GM19099 (cell line): ENCODE measurements around the gene SMIM43.
A peak's percentile ranks its signal among the peaks of the same experiment; 100 is the strongest.

ENCODE experiments used
- POLR2A ChIP-seq: IDR thresholded peaks from 3 replicates; pipeline ENCODE4 v1.6.1; 2011; ENCODE audit warnings: low read depth; ENCODE audit not compliant: insufficient read length; ENCODE audit errors: extremely low read depth

Gene SMIM43

DNA sequence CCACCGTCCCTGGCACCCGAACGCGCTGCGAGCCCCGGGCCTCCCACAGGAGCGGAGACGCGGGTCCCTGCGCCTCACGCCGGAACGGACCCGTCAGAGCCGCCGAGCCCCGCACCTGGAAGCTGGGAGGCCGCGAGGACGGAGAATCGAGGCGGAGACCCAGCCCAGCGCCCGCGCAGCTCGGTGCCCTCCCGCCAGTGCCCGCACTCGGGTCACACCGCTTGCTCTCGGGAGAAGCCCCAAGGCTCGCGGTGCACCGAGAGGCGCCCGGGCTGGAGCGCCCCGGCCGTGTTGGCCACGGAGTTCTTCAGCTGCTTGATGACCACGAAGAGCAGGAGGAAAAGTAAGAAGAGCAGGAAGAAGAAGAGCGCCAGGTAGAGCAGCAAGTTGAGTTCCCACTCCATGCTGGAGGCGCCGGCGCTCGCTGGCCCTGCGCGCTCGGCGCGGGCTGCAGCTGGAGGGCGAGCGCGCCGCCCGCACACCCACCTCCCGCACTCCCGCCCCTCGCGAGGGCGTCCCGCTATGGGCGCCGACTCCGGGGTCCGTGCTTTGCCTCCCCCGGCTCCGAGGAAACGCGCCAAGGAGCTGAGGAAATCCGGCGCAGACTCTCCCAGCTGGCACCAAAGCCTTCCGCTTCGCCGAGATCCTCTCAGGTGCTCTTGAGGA lies at the start of gene SMIM43:
SMIM43 (minus strand) TSS at position 463 of the 666 bp plus-strand sequence; CDS start at position 404, 59 bp downstream.
- TF ChIP-seq POLR2A = no peak

DNA sequence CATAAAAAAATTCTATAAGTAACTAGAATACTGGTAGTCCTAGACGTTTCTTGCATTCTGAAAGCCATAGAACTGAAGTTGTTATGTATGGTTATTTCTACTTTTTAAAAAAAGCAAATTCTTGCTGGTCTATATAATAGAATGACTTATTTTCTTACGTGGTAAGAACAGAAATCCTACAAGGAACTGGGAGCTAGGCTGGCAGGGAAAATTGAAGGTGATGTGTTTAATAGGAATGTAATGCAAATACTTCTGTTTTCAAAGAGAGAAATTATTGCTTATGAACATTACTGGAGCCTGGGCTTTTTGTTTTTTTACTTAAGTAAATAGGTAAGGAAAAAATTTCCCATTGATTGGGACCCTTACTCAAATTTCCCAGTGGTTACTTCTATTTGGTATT lies 49.8 kb upstream of the SMIM43 start:
- TF ChIP-seq POLR2A = no peak

DNA sequence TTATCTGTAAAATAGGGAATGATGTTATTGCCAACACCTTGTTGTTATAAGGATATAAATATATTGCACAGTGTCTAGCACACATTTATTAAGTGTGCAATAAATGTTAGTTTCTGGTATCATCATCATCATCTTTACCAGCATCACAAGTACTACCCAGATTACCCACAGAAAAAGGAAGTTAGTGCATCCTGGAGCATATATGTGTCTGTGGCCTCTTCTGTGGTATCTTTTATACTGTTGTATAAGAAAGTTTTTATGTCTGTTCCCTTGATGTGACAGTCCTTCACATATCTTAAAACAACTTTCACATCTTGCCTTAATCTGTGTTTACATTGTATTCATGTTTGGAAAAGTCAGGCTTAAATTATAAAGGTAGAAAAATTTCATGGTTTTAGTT lies 46.2 kb upstream of the SMIM43 start:
- no peak for TF ChIP-seq POLR2A

DNA sequence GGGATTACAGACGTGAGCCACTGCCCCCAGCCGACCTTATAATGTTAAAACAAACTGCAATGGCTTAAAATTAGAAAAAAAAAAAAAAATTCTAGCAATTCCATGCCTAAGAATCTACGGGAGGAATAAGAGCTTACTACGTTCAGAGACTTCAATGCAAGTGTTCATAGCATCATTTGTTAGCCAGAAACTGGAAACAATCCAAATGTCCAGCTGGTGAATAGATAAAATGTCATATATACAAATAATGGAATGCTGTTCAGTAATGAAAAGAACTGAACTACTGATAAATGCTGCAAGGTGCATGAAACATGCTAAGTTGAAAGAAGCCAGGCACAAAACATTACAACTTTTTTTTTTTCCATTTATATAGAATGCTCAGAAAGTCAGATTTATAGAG lies 41.4 kb upstream of the SMIM43 start:
- TF ChIP-seq POLR2A = no peak

DNA sequence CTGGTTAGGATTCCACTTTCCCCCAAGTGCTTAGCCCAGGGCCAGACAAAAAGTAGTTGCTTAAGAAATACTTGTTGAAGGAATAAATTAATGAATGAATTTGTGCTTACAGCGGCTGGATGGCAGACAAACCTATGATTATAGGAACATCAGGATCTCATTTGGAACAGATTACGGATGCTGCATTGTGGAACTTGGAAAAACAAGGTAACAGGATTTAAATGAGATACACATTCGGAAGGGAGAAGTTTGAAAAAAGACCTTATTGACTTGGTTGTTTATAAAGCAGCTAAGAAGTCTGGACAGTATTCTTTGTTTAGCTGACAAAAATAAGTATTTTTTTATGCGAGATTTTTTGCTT lies 36.7 kb upstream of the SMIM43 start:
- TF ChIP-seq POLR2A = no peak

DNA sequence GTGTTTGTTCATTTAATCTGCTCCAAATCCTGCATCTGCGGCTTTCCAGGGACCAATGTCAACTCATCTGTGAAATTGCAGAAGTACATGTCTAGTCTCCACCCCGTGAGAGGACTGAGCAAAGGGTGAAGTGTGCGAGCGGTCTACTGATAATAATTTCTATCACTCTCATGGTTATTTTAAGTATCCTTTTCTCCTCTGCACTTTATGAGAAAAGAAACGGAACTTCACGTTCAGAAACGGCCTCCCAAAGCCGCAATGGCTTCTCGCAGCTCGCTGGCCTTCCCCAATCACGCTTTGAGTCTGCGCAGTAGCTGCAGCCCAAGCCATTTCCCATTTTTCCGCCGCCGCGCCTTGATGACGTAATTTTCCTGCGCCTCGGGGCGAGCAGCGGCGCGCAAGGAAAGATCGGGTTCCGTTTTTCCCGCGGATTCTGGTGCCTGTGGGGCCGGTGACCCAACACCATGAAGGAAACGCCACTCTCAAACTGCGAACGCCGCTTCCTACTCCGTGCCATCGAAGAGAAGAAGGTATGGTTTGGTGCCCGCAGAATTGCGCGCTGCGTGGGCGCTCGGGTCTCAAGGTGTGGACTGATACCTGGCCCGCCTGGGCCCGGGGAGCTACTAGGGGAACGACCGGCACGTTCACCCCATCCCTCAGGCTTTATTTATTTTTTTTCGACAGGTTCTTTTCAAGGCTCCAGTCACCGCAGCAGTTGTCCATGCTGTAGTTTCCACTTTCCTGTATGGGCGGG lies 36.2 kb upstream of the SMIM43 start, which contains the start of gene EXOSC9:
EXOSC9 (plus strand) TSS at position 363 of the 754 bp plus-strand sequence; CDS start at position 465, 102 bp downstream.
- TF ChIP-seq POLR2A = peak; percentile 88

DNA sequence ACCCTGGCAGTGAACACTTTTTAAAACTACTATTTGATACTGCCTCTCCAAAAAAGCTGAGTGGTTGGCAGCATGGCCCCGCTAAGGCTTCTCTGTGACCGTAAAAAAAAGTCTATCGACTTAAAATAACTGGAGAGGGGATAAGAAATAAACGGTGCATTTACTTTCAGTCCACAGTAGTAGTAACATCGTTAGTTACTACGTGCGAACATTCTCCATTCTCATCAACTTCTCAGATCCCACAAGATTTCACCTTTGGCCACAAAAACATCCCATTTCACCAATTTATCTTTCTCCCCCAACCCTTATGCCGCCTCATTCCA lies 35.6 kb upstream of the SMIM43 start:
- no peak for TF ChIP-seq POLR2A

DNA sequence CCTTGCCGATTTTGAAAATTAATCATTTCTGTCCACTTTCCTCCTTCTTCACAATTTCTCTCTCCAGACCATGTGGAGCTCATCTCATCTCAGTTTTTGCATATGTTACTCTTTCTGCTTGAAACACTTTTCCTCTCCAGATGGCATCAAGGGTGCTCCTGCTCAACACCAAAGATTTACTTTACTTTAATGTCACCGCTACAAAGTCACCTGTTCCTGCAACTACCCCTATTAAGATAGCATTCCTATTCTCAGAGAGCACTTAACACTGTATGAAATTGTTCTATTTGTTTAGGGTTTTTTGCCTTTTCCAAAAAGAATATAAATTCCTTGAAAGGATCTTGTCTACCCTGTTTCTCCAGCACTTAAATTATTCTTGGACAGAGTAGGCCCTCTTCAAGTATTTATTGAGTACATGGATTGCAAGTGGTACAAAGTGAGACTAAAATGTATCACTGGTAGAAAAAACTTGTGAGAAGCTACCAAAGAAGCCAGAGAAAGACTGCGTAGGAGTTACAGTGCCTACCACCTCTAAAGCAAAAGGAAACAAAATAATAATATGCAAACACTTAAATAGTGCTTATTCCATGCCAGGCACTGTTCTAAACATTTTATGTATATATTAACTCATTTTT lies 35.0 kb upstream of the SMIM43 start:
- no peak for TF ChIP-seq POLR2A

DNA sequence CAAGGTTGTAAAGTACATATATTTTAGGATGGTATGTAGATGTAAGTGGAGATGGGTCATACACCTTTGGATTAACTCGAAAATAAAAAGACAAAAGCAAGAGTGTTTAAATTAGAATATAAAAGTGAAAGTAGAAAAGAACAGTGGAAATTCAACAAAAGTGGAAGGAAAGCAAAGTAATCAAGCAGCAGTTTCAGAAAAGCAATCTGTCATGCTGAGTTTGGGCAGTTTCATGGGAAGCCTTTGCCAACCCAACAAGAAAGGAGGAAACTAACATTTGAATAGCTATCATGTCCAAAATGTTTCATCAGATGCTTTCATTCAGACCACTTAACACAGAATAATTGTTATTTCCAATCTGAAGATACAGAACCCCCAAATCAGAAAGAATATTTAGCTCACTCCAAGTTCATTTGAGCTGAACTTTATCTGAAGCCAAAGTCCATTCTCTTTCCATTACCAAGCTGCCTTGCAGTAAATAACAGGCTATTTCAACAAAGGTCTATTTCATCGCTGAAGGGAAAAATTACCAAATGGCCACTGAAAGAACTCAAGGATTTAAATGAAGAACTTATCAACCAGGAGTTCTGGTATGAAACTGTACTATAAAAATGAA lies 34.4 kb upstream of the SMIM43 start:
- TF ChIP-seq POLR2A = no peak

DNA sequence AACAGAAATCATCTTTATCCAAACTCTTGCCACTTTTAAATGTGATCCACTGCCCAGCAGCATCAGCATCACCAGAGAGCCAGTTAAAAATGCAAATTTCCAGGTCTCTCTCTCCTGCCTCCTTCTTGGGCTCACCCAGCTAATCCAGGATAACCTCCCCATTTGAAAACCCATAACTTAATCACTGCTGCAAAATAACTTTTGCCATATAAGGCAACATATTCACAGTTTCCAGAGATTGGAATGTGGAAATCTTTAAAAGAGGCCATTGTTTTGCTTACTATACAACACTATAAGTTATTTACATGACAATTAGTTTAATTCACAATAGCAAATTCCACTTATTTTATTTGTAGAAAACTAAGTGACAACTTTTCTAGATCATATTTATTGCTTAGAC lies 31.3 kb upstream of the SMIM43 start:
- no peak for TF ChIP-seq POLR2A

DNA sequence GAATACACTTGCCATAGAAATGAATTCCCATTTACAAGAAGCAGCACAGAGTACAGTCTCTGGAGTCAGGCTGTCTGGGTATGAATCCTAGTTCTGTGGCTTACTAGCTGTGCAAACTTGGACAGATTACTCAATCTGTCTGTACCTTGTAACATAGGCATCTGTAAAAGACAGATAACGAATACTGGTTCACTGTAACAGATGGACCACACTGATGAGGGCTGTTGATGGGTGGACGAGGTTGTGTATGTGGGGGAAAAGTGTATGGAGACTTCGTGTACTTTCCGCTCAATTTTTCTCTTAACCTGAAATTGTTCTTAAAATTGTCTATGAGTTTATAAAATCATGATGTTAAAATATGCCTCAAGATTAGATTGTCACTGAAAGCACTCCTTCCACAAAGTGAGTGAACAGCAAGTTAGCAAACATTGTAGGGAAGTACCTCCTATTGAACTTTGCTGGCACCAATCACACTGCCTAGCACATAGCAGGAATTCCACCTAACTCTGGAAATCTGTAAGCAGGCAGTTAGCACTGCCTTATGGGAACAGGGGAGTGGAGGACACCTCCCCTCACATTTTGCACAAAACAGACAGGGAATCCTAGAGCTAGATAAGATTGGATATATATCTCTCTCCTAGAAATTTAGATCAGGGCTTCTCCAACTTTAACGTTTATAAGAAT lies 29.7 kb upstream of the SMIM43 start:
- no peak for TF ChIP-seq POLR2A

DNA sequence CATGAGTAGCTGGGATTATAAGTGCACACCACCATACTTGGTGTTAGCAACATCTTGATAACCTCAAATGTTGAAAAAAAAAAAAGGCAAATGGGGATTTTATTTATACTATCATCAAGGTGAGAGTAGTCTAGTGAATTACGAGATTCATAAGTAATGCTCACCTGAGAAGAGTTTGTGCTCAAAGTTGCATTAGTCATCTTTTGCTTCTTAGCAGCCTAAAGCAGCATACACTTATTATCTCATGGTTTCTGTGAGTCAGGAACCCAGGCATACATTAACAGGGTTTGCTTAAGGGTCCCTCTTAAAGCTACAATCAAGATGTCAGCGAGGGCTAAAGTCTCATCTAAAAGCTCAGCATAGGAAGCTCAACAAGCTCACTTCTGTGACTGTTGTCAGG lies 28.0 kb upstream of the SMIM43 start:
- TF ChIP-seq POLR2A = no peak

DNA sequence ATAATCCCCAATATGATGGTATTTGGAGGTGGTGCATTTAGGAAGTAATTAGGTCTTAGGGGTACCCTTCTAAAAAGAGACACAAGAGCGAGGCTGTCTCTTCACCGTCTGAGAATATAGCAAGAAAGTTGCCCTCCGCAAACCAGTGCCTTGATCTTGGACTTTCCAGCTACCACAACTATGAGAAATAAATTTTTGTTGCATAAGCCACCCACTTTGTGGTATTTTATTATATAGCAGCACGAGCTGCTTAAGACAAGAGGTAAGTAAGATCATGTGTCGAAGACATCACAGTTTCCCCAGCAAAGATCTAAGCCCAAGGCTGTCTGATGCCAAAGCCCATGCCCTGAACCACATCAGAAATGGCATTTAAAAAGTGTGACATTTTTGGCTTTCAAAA lies 26.5 kb upstream of the SMIM43 start:
- no peak for TF ChIP-seq POLR2A

DNA sequence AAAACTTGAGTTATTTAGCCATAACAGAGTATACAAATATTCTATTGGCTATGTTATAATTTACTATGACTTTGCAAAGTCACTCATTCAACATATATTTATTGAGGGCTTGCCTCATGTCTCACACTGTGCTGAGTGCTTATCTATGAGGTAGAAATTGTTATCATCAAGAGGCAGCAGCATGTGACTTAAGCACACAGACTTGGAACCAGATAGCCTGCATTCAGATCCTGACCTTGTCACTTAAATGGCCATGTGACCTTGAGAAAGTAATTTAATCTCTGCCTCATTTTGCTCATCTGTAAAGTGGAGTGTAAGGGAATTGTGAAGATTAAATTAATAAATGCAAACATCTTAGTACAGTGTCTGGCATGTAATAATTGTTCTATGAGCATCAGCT lies 26.0 kb upstream of the SMIM43 start:
- TF ChIP-seq POLR2A = no peak
